BE2C (cell line): Measurements from ENCODE around the gene C5orf15.

Experiments used
- DNase-seq: peaks from one replicate; pipeline ENCODE4 v3.0.0-alpha.2; 2020
- H3K27me3 ChIP-seq: fragments of 250-450 bp; sonication (Bioruptor Pico); 2 replicates; pipeline ENCODE4 v1.5.1; 2020; ENCODE audit warnings: mild to moderate bottlenecking
- H3K36me3 ChIP-seq: fragments of 250-450 bp; sonication (Bioruptor Pico); 2 replicates; pipeline ENCODE4 v1.5.1; 2020; ENCODE audit warnings: mild to moderate bottlenecking
- H3K4me1 ChIP-seq: fragments of 250-450 bp; sonication (Bioruptor Pico); 2 replicates; pipeline ENCODE4 v1.5.1; 2020
- H3K4me3 ChIP-seq: 2 replicates; pipeline ENCODE4 v1.5.1; 2011; ENCODE audit warnings: low read depth, low read length
- H3K9me3 ChIP-seq: fragments of 250-450 bp; sonication (Bioruptor Pico); 2 replicates; pipeline ENCODE4 v1.5.1; 2020
- CTCF ChIP-seq: IDR thresholded peaks from 2 replicates; pipeline ENCODE4 v1.5.1; 2012; ENCODE audit warnings: mild to moderate bottlenecking, low read depth, low read length

Gene C5orf15

DNA sequence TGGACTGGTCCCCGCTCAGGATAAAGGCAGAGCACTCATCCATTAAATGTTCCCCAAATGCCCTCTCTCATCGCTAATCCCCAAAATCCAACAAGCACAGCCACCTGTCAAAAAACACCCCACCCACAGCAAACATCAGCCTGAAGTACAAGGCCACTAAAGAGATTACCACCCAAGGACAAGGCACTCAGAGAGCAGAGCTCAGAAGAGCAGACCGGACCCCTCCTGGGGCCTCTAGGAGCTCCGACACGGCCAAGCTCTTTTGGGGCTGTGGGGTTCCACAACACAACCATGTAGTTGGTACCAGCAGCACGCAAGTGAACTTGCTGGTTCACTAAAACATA is 26.5 kb upstream of the C5orf15 start:
- TF ChIP-seq CTCF: no peak
- no peak for DNase-seq
- H3K4me3 ChIP-seq: no peak overlapping the region
- H3K36me3 ChIP-seq: peaks cover 39% of the 10 kb centered on the region
- H3K9me3 ChIP-seq: no peaks in the 10 kb centered on the region
- H3K27me3 ChIP-seq: no peaks in the 10 kb centered on the region
- H3K4me1 ChIP-seq: peaks cover 8% of the 10 kb centered on the region

DNA sequence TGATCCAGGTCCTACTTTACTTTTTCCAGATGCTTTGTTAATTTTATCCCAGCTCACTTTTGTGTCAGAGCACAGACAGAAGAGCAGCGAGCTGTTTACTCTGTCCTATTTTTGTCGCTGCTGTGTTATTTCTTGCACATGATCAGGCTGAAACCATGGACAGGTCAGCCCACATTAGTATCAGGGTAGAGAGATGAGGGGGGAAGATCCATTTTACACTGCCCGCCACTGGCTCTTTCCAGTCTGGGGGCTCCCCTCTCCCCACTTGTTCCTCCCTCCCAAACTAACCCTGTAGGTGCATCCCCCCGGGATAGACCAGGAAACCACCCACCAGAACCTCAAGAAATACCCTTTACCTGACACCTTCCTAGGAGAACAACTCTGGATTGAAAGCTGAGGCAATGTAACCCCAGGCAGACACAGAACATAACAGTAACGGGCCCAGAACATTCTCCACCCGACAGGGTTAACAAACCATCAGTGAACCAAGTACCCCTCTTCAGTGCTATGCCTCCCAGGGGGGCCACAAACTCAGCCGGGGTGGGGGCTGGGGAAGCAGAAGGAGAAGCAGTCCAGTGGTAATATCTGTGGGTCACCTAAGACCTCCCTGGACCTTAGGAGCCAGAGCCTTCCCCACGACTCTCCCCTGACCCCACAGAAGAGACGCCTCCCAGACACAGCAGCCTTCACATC is 26.0 kb upstream of the C5orf15 start:
- Histone ChIP-seq H3K9me3 (no peaks in the 10 kb centered on the region), H3K4me1 (peaks cover 8% of the 10 kb centered on the region), H3K27me3 (no peaks in the 10 kb centered on the region), H3K36me3 (peaks cover 41% of the 10 kb centered on the region), H3K4me3 (no peak overlapping the region)
- DNase-seq: no peak
- TF ChIP-seq CTCF: no peak

DNA sequence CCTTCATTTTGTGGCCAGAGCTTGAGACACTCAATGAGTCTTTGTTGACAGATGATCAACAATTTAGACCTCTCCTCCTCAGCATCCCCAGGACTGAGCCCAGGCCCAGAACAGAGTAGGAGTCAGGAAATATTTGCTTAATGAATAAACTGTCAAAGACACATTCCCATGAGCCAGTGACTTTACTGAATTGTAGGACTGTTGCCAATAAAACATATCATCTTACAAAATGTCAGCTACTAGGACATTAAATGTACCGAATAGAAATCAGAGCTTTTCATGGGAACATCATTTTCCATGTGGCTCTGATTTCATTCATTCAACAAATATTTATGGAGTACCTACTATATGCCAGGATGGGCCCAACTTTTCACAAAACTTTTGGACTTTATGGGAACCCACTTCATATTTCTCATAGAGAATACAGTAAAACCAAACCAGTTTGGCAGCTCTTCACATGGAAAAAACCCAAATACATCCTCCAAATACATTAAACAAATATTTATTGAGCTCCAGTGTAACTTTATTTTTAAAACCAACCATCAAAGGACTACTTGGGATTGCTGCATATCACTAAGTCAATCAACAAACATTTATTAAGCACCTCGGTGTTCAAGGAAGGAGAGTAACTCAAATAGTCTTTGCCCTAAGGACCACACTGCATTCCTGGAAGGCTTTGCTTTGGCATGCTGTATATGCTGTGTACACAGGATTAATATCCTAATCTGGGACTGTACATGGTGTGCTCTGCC is 24.9 kb upstream of the C5orf15 start:
- Histone ChIP-seq H3K4me1 (peaks cover 8% of the 10 kb centered on the region), H3K9me3 (no peaks in the 10 kb centered on the region), H3K4me3 (no peak overlapping the region), H3K36me3 (peaks cover 49% of the 10 kb centered on the region), H3K27me3 (no peaks in the 10 kb centered on the region)
- no peak for TF ChIP-seq CTCF
- no peak for DNase-seq

DNA sequence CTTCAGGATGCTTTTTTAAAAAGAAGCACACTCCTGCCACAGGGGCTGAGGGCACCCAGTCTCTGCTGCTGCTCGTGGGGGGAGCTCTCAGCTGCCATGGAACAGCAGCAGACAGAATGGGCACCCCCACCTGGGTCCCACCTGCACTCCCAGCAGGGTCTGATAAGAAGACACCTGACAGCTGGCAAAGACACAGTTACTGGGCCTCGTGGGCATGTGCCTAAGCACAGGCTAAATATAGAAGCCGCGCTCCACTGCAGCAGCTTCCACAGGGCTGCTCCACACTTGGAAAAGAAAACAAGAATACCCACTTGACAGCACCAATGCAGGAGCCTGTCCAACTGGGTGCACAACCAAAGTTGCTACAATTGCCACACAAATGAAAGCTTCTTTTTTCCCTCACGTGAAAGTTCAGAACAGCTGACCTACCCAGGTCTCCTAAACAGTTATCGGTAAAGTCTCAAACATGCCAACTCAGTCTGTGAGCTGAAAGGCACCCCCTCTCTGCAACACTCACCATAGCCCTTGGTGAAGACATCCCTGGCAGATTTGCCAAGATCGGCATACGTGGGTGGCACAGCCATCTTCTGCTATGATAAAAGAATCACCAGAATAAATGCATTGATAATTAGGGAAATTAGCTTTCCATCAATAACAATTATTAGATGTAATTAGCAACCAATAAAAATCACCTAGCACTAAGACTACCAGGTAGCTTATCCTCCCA is 24.2 kb upstream of the C5orf15 start:
- Histone ChIP-seq H3K9me3 (no peaks in the 10 kb centered on the region), H3K4me1 (peaks cover 8% of the 10 kb centered on the region), H3K36me3 (peaks cover 55% of the 10 kb centered on the region), H3K4me3 (no peak overlapping the region), H3K27me3 (no peaks in the 10 kb centered on the region)
- no peak for TF ChIP-seq CTCF
- no peak for DNase-seq

DNA sequence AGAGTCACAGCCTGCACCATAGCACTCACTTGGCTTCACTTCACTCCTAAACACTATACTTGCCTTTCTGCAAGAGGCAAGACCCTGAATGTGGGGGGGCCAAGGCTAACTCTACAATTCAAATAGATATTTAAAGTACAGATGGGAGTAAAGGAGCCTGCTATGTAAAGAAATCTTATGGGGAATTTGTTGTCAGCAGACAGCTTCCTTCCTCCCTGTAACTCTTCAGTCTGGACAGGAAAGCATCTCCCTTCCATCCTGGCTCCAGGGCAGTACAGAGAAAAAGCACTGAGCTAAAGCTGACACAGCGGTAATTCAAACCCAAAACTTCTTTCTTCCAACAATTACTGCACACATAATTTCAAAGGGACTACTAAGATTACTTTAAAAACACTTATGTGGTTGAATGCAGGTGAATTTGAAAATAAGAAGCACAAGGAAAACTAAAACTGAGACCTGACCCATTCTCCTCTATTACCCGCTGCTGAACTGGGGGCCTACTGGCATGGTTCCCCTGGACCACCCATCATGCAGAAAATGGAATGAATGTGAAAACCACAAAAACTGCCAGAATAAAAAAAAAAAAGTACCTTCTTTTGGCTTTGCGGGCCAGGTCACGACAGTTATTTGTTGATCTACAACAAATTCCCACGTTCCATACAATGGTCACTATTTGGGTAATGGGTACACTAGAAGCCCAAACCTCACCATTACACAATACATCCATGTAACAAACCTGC is 22.9 kb upstream of the C5orf15 start:
- no peaks in the 10 kb centered on the region for H3K27me3 ChIP-seq
- H3K36me3 ChIP-seq: peaks cover 68% of the 10 kb centered on the region
- no peak overlapping the region for H3K4me3 ChIP-seq
- no peaks in the 10 kb centered on the region for H3K9me3 ChIP-seq
- H3K4me1 ChIP-seq: peaks cover 5% of the 10 kb centered on the region
- no peak for TF ChIP-seq CTCF
- DNase-seq: no peak
